Retinal pigment epithelial cell (primary cell): Measurements from ENCODE around the gene USHBP1.

Experiments
- DNase-seq: peaks from one replicate; pipeline ENCODE4 v3.0.0-alpha.2; 2010; ENCODE audit warnings: low read depth
- H3K4me3 ChIP-seq: 2 replicates; pipeline ENCODE4 v1.5.1; 2011; ENCODE audit warnings: mild to moderate bottlenecking, low read length, control low read depth, moderate library complexity
- TF ChIP-seq, protein P1 (sequence below): conservative IDR thresholded peaks from 2 replicates; pipeline ENCODE4 v1.5.1; 2011; ENCODE audit warnings: low read depth, low read length, control low read depth, inconsistent platforms

Gene USHBP1

DNA sequence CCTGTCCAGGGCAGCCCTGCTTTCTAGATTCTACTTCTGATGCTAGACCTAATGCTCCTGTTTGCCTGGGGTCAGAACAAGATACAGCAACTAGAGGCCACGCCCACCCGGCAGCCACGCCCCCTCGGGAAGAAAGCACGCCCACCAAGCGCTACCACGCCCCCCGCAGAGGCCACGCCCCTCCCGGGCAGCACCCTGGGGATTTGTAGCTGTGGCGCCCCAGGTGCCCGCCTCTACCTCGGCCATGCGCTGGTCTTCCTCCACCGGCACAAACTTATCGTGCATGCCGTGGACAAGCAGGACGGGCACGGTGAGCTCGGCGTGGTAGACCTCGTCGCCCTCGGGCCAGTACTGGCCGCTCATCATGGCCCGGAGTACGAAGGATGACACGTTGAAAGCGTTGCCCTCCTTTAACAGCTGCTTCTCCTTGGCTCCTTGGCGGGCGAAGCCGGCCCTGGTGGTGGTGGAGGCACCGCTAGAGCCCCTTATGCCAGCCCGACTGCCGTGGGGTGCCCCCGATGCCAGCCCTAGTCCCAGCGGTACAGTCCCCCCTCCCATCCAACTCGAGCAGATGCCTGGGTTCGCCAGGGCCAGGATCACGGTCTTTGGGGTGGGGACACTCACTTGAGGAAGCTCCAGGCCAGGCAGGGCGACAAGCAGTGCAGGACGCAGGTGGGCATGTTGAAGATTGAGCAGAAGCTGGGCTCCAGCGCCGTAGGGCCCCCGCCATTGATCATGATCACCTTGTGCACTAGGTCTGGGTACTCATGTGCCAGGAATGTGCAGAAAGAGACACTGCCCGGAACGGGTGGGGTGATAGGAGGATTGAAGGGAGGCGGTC is 29.7 kb upstream of the USHBP1 start:
- DNase-seq, result no peak
- TF ChIP-seq, protein P1, sequence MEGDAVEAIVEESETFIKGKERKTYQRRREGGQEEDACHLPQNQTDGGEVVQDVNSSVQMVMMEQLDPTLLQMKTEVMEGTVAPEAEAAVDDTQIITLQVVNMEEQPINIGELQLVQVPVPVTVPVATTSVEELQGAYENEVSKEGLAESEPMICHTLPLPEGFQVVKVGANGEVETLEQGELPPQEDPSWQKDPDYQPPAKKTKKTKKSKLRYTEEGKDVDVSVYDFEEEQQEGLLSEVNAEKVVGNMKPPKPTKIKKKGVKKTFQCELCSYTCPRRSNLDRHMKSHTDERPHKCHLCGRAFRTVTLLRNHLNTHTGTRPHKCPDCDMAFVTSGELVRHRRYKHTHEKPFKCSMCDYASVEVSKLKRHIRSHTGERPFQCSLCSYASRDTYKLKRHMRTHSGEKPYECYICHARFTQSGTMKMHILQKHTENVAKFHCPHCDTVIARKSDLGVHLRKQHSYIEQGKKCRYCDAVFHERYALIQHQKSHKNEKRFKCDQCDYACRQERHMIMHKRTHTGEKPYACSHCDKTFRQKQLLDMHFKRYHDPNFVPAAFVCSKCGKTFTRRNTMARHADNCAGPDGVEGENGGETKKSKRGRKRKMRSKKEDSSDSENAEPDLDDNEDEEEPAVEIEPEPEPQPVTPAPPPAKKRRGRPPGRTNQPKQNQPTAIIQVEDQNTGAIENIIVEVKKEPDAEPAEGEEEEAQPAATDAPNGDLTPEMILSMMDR, result no peak
- no peak overlapping the region for H3K4me3 ChIP-seq

DNA sequence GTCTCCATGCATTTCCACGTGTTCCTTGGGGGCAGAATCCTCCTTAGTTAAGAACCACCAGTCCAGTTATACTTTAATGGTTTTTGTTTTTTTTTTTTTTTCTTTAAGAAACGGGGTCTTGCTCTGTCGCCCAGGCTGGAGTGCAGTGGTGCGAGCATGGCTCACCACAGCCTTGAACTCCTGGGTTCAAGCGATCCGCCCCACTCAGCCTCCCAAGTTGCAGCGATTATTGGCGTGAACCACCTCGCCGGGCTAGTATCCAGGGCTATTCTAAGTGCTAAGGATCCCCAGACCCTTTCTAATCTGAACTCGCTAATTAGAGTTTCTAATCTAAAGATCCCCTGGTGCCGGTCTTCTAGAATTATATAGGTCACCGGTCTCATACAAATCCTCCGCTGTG is 29.1 kb upstream of the USHBP1 start:
- no peak overlapping the region for H3K4me3 ChIP-seq
- DNase-seq, result no peak
- TF ChIP-seq, protein P1, result no peak

DNA sequence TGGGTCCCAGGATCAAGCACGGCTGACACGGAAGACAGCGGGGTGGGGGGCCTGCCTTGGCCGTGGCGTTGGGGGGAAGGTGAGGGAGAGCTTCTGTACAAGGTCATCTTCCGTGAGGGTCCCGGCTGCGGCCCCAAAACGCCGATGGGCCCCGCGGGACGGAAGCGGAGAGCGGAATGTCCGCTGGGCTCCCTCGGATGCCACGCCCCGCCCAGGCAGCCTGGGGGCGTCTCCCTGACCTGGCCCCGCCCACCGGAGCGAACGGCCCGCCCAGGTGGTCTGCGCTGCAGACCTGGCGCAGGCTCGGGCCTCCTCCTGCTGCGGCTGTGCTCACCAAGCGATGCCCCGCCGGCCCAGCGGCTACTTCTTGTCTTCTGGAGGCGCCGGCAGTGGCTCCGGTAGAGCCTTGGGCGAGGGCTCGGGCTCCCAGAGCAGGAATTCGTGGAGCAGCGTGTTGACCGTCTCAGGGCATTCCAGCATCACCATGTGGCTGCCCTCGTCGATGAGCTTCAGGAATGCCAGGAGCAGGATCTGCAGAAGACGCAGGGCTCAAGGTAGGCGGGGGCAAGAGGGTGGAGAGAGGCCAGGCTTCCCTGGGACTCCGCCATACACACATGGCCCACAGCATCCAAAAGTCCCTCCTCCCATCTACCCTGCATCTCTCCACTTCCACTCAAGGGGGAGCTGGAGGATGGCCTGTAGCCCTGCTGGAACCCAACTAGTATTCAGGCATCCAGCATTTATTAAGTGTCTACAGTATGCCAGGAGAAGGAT is 27.9 kb upstream of the USHBP1 start:
- TF ChIP-seq, protein P1, result peak; percentile 83
- H3K4me3 ChIP-seq, result peak overlapping the region; percentile 52
- no peak for DNase-seq

DNA sequence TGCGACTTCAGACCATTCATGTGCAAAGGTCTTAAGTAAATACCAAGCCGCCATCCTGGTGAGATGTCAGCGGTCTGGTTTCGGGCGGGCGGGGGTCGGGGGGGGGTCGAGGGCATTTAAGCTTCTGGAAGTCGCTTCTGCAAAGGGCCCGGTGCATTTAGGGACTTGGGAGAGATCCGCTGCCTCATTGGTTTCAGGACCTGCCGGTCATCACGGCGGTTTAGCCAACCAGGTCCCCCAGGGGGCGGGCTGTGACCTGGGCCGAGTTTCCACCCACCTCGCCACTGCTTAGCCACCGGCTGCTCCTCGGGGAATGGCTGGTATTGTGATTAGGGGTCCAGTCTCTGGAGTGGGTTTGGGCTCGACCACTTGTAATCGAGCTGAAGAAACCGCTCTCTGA is 24.9 kb upstream of the USHBP1 start:
- TF ChIP-seq, protein P1, result no peak
- DNase-seq, result no peak
- peak overlapping the region; percentile 14 for H3K4me3 ChIP-seq

DNA sequence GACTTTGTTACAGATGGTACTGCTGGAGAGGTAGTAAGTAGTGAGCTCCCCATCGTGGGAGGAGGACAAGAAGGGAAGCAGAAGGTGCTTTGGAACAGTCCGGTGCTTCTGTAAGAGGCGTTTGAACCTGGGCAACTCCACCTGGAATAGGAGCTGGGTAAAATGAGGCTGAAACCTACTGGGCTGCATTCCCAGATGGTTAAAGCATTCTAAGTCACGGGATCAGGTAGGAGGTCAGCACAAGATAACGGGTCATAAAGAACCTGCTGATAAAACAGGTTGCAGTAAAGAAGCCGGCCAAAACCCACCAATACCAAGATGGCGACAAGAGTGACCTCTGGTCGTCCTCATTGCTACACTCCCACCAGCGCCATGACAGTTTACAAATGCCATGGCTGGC is 22.2 kb upstream of the USHBP1 start:
- TF ChIP-seq, protein P1, result no peak
- DNase-seq, result no peak
- no peak overlapping the region for H3K4me3 ChIP-seq

DNA sequence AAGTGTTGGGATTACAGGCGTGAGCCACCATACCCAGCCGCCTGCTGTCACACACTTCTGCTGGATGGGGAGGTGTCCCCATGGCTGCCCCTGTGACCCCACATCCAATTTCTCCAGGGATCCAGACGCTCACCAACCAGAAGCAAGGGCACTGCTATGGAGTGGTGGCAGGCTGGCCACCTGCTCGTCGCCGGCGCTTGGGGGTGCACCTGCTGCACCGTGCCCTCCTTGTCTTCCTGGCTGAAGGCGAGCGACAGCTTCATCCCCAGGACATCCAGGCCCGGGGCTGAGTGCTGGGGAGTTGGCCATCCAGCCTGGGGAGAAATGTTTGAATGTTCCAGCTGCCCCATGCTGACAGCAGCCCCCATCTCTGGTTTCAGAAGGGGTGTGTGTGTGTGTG is 21.7 kb upstream of the USHBP1 start:
- TF ChIP-seq, protein P1, result no peak
- no peak overlapping the region for H3K4me3 ChIP-seq
- no peak for DNase-seq
